HepG2 (cell line): ENCODE measurements around the gene MYO9A.

Experiments
- ELF4 ChIP-seq: sonication (generic); formaldehyde crosslinking; IDR thresholded peaks from 2 replicates; pipeline ENCODE4 v1.5.0; 2020; ENCODE audit warnings: missing genetic modification reagents, mild to moderate bottlenecking, moderate library complexity, borderline replicate concordance
- ETV6 ChIP-seq: sonication (generic); formaldehyde crosslinking; conservative IDR thresholded peaks from 2 replicates; pipeline ENCODE4 v1.4.0; 2020; ENCODE audit warnings: missing genetic modification reagents
- MATR3 ChIP-seq: sonication (generic); formaldehyde crosslinking; IDR thresholded peaks from 2 replicates; pipeline ENCODE4 v1.4.0; 2020; ENCODE audit warnings: missing genetic modification reagents
- ZFP41 ChIP-seq: sonication (generic); formaldehyde crosslinking; IDR thresholded peaks from 2 replicates; pipeline ENCODE4 v1.4.0; 2020; ENCODE audit warnings: mild to moderate bottlenecking, missing genetic modification reagents, borderline replicate concordance
- ZNF773 ChIP-seq: sonication (generic); formaldehyde crosslinking; IDR thresholded peaks from 2 replicates; pipeline ENCODE4 v1.4.0; 2020; ENCODE audit warnings: missing genetic modification reagents, borderline replicate concordance
- TF ChIP-seq, protein P1 (sequence below): sonication (generic); formaldehyde crosslinking; IDR thresholded peaks from 2 replicates; pipeline ENCODE4 v1.5.0; 2020; ENCODE audit warnings: mild to moderate bottlenecking, missing genetic modification reagents, moderate library complexity
- TF ChIP-seq, protein P2 (sequence below): sonication (generic); formaldehyde crosslinking; IDR thresholded peaks from 2 replicates; pipeline ENCODE4 v1.8.0; 2022; ENCODE audit warnings: low read depth, missing genetic modification reagents

DNA sequence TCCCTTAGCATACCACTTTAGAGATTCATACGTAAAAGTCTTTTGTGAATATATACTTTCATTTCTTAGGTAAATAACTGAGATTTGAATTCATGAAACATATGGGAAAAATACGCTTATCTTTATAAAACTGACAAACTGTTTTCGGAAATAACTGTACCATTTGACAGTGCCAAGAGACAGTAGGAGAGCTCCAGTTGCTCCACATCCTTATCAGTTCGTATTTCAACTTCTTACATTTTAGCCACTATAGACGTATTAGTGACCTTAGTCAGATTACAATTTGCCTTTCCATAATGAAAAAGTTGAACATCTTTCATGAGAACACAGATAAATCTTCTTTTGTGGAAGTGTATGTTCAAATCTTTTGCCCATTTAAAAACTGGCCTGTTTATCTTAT, 174.1 kb downstream of the MYO9A start:
- TF ChIP-seq, protein P1, sequence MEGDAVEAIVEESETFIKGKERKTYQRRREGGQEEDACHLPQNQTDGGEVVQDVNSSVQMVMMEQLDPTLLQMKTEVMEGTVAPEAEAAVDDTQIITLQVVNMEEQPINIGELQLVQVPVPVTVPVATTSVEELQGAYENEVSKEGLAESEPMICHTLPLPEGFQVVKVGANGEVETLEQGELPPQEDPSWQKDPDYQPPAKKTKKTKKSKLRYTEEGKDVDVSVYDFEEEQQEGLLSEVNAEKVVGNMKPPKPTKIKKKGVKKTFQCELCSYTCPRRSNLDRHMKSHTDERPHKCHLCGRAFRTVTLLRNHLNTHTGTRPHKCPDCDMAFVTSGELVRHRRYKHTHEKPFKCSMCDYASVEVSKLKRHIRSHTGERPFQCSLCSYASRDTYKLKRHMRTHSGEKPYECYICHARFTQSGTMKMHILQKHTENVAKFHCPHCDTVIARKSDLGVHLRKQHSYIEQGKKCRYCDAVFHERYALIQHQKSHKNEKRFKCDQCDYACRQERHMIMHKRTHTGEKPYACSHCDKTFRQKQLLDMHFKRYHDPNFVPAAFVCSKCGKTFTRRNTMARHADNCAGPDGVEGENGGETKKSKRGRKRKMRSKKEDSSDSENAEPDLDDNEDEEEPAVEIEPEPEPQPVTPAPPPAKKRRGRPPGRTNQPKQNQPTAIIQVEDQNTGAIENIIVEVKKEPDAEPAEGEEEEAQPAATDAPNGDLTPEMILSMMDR: no peak
- TF ChIP-seq ELF4 (CRISPR knock-in tag): no peak
- TF ChIP-seq, protein P2, sequence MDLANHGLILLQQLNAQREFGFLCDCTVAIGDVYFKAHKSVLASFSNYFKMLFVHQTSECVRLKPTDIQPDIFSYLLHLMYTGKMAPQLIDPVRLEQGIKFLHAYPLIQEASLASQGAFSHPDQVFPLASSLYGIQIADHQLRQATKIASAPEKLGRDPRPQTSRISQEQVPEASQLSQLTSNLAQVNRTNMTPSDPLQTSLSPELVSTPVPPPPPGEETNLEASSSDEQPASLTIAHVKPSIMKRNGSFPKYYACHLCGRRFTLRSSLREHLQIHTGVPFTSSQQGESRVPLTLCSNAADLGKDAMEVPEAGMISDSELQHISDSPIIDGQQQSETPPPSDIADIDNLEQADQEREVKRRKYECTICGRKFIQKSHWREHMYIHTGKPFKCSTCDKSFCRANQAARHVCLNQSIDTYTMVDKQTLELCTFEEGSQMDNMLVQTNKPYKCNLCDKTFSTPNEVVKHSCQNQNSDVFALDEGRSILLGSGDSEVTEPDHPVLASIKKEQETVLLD (CRISPR knock-in tag): no peak
- no peak for TF ChIP-seq ZNF773 (CRISPR knock-in tag)
- no peak for TF ChIP-seq MATR3 (CRISPR knock-in tag)
- no peak for TF ChIP-seq ZFP41
- TF ChIP-seq ETV6 (CRISPR knock-in tag): no peak
